GM13977 (cell line): ENCODE data around the gene P2RY2.

Experiments
- DNase-seq: peaks from one replicate; pipeline ENCODE4 v3.0.0; 2012; ENCODE audit warnings: low spot score
- CTCF ChIP-seq: IDR thresholded peaks from 2 replicates; pipeline ENCODE4 v1.5.1; 2012; ENCODE audit warnings: mild to moderate bottlenecking, control low read depth; ENCODE audit not compliant: insufficient read depth; ENCODE audit errors: extremely low read depth, missing control alignments
- in situ Hi-C: fragments of 300-500 bp; cut with MboI; formaldehyde crosslinking; loops from one replicate; pipeline ENCODE4 v1.12.0; 2022; ENCODE audit warnings: low sequenced_read_pairs, low pct_unique_long_range_greater_than_20kb, mixed read lengths, inconsistent platforms; ENCODE audit not compliant: unreplicated experiment

P2RY2 gene

GRCh38 chr11:73246303-73246702 is 28.2 kb downstream of the P2RY2 start:
- no peak for TF ChIP-seq CTCF
- in situ Hi-C loops = no loop called here

GRCh38 chr11:73248526-73249185 is 30.6 kb downstream of the P2RY2 start:
- in situ Hi-C loops = no loop called here
- no peak for DNase-seq
- TF ChIP-seq CTCF = no peak

More at GRCh38 chr11:73246303-73246702, 28.2 kb downstream of the P2RY2 start:
- no peak for DNase-seq

GRCh38 chr11:73249304-73249703 is 31.2 kb downstream of the P2RY2 start:
- in situ Hi-C loops = no loop called here
- no peak for DNase-seq
- no peak for TF ChIP-seq CTCF

GRCh38 chr11:73249853-73250783 is 32.0 kb downstream of the P2RY2 start:
- no peak for TF ChIP-seq CTCF
- in situ Hi-C loops = no loop called here
- no peak for DNase-seq

GRCh38 chr11:73252577-73253191 is 34.6 kb downstream of the P2RY2 start:
- no peak for TF ChIP-seq CTCF
- no peak for DNase-seq
- in situ Hi-C loops = no loop called here

- in situ Hi-C loops = no loop called here
- DNase-seq = no peak
- TF ChIP-seq CTCF = no peak
Measured at GRCh38 chr11:73257342-73258103, 39.4 kb downstream of the P2RY2 start.
